Tongue (tissue), 2 donors: Measurements from ENCODE around the gene GOLGA6D. TPM values are rescaled to one million over a fixed set of nuclear protein-coding genes. Genes with fewer than 3 reads are reported as not detected.
"Not testable (repeated sequence)": the region's sequence is repeated elsewhere in the genome, so short reads cannot be mapped to it uniquely, and the experiment has no call there.

Experiments used
- DNase-seq: peaks from one replicate; pipeline ENCODE4 v3.0.0-alpha.2; 2015
- total RNA-seq: library from RNA; depleted of rRNA; stranded (reverse); fragments of >200 nt; gene quantifications from one replicate; pipeline ENCODE4 v1.2.3, GENCODE V29; 2014

Gene GOLGA6D
- not detected for total RNA-seq

DNA sequence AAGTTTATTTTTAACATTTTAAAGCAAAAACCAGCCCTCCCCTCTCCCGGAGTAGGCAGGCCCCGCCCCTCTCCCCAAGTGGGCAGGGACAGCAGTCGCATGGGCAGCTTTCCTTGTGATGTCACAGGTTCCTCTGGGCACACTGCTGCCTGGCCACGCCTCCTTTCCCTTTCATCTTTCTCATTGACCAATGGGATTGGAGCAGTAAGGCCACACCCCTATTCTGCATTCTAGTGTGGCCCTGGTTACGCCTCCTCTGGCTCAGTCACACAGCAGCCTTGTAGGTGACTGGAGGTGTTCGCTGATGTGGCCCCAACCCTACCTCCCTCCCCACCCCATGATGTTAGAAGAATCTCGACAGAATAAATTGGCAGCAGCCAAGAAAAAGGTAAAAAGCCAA, at the start of gene GOLGA6D:
TSS of gene GOLGA6D (plus strand) at position 264 of the 400 bp plus-strand sequence. CDS start at position 305, 41 bp downstream.
- not testable (repeated sequence) for DNase-seq

- no peak for DNase-seq
These were observed 49.0 kb upstream of the GOLGA6D start for GRCh38 chr15:75233504-75234190.

- no peak for DNase-seq
These were observed 48.3 kb upstream of the GOLGA6D start for GRCh38 chr15:75234191-75234810.

DNA sequence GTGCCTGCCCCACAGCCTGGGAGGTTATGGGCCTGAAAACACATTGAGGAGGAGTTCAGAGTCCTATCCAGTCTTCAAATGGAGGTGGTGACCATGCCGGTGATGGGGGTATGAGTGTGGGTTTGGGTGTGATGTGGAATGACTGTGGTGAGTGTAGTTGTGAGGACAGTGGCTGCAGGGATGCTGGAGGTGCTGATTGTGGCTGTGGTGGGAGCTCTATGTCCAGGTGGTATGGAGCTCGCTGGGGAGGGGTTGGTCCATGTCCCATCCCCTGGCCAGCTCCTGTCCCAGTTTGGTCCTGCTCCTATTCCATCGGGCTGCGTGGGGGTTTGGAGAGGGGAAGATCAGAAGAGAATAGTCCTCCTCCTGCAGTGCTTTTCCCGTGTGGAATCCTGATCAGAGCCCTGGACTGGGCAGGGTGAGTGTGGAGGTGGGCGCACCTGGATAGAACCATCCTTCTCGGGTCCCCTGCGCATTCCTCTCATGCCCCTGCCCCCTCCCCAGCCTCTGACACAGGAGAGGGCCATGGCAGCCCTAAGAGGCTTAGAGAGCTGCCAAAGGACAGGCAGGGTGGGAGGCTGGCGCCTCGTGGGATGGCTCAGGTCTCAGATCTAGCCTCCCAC, 47.5 kb upstream of the GOLGA6D start:
- DNase-seq, result no peak

DNA sequence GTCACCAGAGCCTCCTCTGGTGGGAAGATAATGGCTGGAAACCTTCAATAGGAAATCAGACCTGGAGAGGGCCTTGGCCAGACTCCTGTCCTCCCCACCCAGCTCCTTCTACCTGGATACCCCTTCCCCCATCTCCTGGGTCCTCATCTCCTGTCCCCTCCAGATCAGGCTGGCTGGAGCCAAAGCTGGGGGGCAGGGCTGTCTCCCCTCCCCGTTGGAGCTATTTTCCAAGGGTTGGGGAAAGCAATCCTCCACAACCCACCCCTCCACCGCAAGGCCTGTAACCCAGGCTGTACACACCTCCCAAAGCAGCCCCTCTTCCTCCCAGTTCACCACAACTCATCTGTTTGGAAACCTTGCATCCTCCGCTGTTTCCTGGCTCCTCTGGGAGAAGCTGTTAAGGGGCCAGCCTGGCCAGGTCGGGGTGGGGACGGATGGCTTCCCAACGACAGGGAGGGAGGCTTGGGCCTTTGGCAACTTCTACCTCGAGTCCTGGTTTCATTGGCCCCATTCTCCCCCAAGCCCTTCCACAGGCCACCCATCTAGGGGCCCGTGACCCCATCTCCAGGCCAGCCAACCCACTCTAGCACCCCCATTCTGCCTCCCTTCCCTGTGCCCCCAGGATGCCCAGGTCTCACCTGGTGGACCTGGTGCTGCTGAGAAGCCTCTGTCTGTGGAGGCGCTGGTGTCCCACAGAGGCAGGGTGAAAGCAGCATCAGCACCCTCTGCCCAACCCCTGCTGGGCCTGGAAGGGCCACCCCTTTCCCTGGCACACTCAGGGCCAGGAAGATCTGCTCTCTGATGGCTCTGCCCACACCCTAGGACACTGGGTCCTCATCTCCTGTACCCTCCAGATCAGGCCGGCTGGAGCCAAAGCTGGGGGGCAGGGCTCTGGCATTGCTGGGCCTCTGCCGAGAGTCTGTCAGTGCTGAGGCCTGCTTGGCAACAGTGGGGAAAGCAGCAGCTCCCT, 46.6 kb upstream of the GOLGA6D start:
- no peak for DNase-seq

GRCh38 chr15:75237316-75237982, 45.2 kb upstream of the GOLGA6D start:
- no peak for DNase-seq

GRCh38 chr15:75238150-75238549, 44.5 kb upstream of the GOLGA6D start:
- no peak for DNase-seq

GRCh38 chr15:75245741-75246140, 36.9 kb upstream of the GOLGA6D start:
- DNase-seq, result not testable (repeated sequence)

GRCh38 chr15:75248991-75249390, 33.6 kb upstream of the GOLGA6D start:
- not testable (repeated sequence) for DNase-seq

DNA sequence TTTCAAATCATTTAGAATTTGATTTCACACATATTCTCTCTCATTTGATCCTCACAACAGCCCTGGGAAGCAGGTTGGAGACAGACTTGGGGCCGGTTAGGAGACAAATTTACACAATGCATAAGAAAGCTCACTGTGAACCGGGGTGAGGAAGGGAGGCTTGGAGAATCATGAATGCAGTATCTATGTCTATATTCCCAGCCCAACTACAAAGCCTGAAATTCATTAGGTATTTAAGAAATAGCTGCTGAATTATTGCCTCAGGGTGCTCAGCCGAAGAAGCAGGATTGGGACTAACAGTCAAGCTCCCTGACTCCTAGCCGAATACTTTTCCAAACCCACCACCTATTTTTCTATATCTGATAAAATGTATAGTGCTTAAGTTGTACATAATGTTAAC, 32.9 kb upstream of the GOLGA6D start:
- DNase-seq, result no peak

DNA sequence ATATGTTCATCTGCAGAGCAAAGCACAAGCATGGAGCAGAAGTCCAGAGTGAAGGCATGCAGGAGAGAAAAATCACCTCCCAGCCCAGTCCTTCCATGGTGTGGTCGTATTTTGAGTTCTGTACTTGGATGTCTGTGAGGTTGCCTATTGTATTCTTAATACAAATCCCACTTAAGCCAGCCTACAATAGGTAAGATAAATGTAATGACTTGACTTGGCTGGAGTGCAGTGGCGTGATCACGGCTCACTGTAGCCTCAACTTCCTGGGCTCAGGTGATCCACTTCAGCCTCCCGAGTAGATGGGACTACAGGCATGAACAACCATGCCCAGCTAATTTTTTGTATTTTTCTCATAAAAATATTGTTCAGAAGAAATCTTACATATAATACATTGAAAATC, 31.3 kb upstream of the GOLGA6D start:
- not testable (repeated sequence) for DNase-seq

DNA sequence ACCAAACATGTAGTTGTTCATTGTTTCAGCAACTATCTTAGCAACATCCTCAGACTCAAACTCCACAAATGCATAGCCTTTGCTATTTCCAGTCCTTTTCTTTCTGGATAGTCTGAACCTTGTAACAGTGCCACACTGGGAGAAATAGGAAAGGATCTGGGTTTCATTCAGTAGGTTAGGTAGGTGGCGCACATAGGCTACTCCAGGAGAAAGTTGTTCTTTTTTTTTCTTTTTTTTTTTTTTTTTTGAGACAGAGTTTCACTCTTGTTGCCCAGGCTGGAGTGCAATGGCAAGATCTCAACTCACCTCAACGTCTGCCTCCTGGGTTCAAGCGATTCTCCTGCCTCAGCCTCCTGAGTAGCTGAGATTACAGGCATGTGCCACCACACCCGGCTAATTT, 30.4 kb upstream of the GOLGA6D start:
- DNase-seq, result not testable (repeated sequence)

GRCh38 chr15:75258034-75258433, 24.6 kb upstream of the GOLGA6D start, which contains the start of gene GOLGA6C:
GOLGA6C (plus strand) TSS chr15:75258334; CDS start chr15:75258599, 265 bp downstream.
- not testable (repeated sequence) for DNase-seq

DNA sequence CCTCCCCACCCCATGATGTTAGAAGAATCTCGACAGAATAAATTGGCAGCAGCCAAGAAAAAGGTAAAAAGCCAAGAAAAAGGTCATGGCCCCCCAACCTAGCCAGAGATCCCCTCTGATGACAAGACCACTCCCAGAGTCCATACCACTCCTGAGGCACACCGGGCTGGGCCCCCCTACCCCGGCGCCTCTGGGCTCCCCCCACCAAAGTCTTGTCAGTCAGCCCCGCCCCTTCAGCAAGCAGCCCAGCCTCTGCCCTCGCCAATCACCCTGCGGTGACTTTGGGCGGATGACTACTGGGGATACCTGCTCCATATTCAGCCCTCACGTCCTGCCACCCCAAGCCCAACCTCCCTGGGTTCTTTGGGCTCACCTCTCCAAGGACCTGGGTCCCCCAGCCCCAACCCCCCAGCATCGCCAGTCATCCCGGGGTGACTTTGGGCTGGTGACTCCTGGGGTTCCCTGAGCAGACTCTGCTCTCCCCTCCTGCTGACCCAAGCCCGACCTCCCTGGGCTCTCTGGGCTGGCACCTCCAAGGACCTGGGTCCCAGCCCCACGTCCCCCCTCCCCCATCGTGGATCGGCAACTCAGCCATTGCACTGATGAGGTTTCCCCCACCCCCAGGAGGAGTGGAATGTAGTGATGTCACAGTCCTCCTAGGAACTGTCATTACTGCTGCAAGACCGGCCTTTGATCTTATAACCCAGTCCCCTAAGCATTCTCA, 23.9 kb upstream of the GOLGA6D start:
- not testable (repeated sequence) for DNase-seq

GRCh38 chr15:75259873-75260272, 22.8 kb upstream of the GOLGA6D start:
- not testable (repeated sequence) for DNase-seq

DNA sequence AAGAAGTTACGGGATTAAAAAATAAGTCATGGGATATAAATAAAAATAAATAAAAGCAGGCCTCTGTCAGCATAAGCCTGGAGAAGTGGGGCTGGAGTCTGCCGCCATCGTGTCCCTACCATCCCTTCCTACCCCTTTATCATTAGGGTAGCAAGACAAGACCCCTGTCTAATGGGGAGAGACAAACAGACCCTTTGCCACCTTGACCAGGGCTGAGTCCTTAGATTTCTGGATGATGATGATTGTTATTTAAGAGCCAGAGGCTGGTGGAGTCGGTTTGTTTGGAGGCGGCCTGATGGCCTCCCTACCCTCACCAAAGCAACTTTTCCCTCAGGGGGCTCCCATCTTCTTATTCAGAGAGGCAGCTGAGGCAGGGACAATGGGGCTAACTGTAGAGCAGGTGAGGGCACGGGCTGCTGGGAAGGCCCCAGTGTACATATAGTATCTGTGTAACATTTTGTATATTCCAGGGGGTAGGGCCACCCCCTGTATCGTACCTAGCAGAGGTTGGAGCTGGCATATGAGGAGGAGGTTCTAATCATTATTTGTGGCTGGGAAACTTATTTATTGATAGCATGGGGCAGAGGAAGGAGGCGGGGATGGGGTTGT, 8.8 kb upstream of the GOLGA6D start:
- DNase-seq, result not testable (repeated sequence)

GRCh38 chr15:75274509-75275107, 8.0 kb upstream of the GOLGA6D start:
- DNase-seq, result peak; percentile 9

DNA sequence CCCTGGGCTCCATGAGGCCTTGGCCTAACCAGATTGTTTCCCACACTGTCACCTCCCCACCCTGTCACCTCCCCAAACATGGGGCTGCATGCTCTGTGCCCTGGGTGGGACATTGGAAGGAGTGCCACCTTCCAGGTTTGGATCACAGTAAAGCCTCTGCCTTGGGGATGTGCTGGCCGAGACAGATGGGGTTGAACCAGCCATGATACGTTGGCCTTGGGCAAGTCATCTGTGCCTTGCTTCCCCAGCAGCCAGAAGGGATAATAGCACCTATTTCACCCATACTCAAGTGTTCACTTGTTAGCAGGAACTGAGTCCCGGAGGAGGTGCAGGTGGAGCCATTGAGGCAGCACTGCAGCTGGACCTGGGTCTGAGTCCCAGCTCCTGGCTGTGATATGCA, 7.0 kb upstream of the GOLGA6D start:
- not testable (repeated sequence) for DNase-seq

DNA sequence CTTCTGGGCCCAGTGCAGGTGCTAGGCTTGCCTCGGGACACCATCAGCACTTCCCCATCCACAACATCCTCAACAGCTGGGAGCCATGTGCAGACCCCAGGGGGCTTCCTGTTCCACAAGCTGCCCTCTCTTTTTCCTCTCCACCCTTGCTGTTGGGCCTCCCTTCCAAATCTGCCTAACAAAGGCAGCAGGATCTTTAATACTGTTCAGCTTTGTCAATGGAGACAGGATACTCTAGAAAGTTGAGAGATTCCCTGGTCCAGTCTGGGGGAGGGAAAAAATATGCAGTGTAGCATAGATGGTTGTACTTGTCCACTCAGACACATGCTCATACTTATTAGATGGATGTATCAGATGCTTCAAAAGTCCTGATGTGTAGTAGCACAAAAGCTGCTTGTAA, 4.1 kb upstream of the GOLGA6D start:
- DNase-seq, result not testable (repeated sequence)

- DNase-seq, result not testable (repeated sequence)
These were observed 1.5 kb downstream of the GOLGA6D start for GRCh38 chr15:75284152-75284551.
